ENCODE measurements around the gene CIZ1. TPM values are rescaled to one million over a fixed set of nuclear protein-coding genes. Genes with fewer than 3 reads are reported as not detected.
A peak's percentile ranks its signal among the peaks of the same experiment; 100 is the strongest.

CIZ1 gene
- total and polyA plus RNA-seq, 2 of the 13 experiments (the other 11 are each of a cell fraction or from before 2014, with no cell fraction given), result 30.6 to 50.3 TPM

DNA sequence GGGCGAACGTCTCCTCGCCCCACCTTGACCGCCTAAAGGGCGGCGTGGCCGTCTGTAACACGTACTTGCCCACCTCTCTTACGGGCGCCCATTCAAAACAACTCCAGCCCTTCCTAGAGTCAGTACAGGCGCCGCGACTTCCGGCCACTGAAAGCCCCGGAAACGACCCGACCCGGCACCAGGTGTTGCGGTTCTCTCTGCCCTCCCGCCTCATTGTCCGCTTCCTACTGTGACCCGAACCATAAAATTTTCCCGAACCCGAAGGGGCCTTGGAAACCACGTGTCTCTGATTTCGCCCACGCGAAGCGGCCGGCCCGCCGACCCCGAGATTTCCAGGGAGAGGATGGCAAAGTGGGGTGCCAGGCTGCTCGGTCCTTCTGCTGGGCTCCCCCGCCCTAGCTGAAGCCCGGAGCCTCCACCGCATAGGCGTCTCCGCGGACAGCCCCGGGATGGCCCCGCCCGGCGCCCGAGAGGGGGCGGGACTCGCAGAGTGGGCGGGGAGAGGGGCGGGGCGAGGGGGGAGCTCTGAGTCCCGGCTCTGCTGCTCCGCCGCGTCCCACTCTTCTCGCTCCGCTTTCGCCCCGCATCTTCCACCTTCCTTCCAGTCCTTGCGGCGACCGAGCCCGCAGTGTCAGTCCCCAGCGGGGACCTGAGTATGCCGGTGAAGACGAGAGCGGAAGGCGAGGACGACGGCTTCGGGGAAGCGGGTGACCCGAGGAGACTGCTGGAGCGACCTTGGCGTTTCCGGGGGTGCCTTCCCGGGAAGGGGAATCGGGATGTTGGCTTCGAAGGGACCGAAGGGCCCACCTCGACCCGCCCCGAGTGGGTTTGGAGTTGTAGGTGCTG is 63.2 kb downstream of the CIZ1 start (continued):
- TF ChIP-seq, protein P1, sequence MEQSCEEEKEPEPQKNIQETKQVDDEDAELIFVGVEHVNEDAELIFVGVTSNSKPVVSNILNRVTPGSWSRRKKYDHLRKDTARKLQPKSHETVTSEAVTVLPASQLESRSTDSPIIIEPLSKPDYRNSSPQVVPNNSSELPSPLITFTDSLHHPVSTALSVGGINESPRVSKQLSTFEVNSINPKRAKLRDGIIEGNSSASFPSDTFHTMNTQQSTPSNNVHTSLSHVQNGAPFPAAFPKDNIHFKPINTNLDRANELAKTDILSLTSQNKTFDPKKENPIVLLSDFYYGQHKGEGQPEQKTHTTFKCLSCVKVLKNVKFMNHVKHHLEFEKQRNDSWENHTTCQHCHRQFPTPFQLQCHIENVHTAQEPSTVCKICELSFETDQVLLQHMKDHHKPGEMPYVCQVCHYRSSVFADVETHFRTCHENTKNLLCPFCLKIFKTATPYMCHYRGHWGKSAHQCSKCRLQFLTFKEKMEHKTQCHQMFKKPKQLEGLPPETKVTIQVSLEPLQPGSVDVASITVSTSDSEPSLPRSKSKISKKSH (CRISPR knock-in tag; IDR thresholded peaks at IDR 0.05; ENCODE audit: borderline replicate concordance), result no peak
- no peak for TF ChIP-seq SP1 (IDR thresholded peaks at IDR 0.05)
- peak; percentile 88 for TF ChIP-seq SP1 (CRISPR knock-in tag; IDR thresholded peaks at IDR 0.05)
- TF ChIP-seq ZNF615 (CRISPR knock-in tag; IDR thresholded peaks at IDR 0.05; ENCODE audit: borderline replicate concordance), result no peak
- TF ChIP-seq SKI (IDR thresholded peaks at IDR 0.05; ENCODE audit: partially characterized antibody), result no peak
- no peak for TF ChIP-seq CREB1 (IDR thresholded peaks at IDR 0.05)
- no peak; the same call in 1 of the 2 replicates for TF ChIP-seq CREB1 (CRISPR knock-in tag; IDR thresholded peaks at IDR 0.05)
- TF ChIP-seq XBP1 (CRISPR knock-in tag; IDR thresholded peaks at IDR 0.05), result peak; percentile 27; the same call in 1 of the 2 replicates
- no peak for TF ChIP-seq SOX6 (IDR thresholded peaks at IDR 0.05)
- TF ChIP-seq SOX6 (CRISPR knock-in tag; IDR thresholded peaks at IDR 0.05), result peak; percentile 51
- no peak for TF ChIP-seq CC2D1A (CRISPR knock-in tag; IDR thresholded peaks at IDR 0.05)
- no peak for TF ChIP-seq PHF5A (CRISPR knock-in tag; IDR thresholded peaks at IDR 0.05; ENCODE audit: low read depth, unreplicated experiment)
- no peak for TF ChIP-seq ESRRA (CRISPR knock-in tag; IDR thresholded peaks at IDR 0.05; ENCODE audit: low read depth)
- peak; percentile 39 for TF ChIP-seq ZNF761 (CRISPR knock-in tag; conservative IDR thresholded peaks at IDR 0.05)
- TF ChIP-seq TMF1 (CRISPR knock-in tag; IDR thresholded peaks at IDR 0.05; ENCODE audit: low read depth), result no peak
- no peak; the same call in 1 of the 2 replicates for TF ChIP-seq ZNF749 (CRISPR knock-in tag; IDR thresholded peaks at IDR 0.05; ENCODE audit: borderline replicate concordance)
- TF ChIP-seq KLF11 (CRISPR knock-in tag; IDR thresholded peaks at IDR 0.05), result peak; percentile 95
- TF ChIP-seq, protein P2, sequence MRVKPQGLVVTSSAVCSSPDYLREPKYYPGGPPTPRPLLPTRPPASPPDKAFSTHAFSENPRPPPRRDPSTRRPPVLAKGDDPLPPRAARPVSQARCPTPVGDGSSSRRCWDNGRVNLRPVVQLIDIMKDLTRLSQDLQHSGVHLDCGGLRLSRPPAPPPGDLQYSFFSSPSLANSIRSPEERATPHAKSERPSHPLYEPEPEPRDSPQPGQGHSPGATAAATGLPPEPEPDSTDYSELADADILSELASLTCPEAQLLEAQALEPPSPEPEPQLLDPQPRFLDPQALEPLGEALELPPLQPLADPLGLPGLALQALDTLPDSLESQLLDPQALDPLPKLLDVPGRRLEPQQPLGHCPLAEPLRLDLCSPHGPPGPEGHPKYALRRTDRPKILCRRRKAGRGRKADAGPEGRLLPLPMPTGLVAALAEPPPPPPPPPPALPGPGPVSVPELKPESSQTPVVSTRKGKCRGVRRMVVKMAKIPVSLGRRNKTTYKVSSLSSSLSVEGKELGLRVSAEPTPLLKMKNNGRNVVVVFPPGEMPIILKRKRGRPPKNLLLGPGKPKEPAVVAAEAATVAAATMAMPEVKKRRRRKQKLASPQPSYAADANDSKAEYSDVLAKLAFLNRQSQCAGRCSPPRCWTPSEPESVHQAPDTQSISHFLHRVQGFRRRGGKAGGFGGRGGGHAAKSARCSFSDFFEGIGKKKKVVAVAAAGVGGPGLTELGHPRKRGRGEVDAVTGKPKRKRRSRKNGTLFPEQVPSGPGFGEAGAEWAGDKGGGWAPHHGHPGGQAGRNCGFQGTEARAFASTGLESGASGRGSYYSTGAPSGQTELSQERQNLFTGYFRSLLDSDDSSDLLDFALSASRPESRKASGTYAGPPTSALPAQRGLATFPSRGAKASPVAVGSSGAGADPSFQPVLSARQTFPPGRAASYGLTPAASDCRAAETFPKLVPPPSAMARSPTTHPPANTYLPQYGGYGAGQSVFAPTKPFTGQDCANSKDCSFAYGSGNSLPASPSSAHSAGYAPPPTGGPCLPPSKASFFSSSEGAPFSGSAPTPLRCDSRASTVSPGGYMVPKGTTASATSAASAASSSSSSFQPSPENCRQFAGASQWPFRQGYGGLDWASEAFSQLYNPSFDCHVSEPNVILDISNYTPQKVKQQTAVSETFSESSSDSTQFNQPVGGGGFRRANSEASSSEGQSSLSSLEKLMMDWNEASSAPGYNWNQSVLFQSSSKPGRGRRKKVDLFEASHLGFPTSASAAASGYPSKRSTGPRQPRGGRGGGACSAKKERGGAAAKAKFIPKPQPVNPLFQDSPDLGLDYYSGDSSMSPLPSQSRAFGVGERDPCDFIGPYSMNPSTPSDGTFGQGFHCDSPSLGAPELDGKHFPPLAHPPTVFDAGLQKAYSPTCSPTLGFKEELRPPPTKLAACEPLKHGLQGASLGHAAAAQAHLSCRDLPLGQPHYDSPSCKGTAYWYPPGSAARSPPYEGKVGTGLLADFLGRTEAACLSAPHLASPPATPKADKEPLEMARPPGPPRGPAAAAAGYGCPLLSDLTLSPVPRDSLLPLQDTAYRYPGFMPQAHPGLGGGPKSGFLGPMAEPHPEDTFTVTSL (CRISPR knock-in tag; IDR thresholded peaks at IDR 0.05; ENCODE audit: borderline replicate concordance), result 0 out of 2 replicates have a peak, but pooled peaks have one; percentile 16
- no peak for TF ChIP-seq ISL2 (CRISPR knock-in tag; IDR thresholded peaks at IDR 0.05)
- peak; percentile 92 for TF ChIP-seq SP4 (CRISPR knock-in tag; IDR thresholded peaks at IDR 0.05)
- TF ChIP-seq, protein P3, sequence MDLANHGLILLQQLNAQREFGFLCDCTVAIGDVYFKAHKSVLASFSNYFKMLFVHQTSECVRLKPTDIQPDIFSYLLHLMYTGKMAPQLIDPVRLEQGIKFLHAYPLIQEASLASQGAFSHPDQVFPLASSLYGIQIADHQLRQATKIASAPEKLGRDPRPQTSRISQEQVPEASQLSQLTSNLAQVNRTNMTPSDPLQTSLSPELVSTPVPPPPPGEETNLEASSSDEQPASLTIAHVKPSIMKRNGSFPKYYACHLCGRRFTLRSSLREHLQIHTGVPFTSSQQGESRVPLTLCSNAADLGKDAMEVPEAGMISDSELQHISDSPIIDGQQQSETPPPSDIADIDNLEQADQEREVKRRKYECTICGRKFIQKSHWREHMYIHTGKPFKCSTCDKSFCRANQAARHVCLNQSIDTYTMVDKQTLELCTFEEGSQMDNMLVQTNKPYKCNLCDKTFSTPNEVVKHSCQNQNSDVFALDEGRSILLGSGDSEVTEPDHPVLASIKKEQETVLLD (CRISPR knock-in tag; IDR thresholded peaks at IDR 0.05; ENCODE audit: low read depth), result no peak
- no peak for TF ChIP-seq POGZ (CRISPR knock-in tag; IDR thresholded peaks at IDR 0.05)
- no peak for TF ChIP-seq ZNF33A (CRISPR knock-in tag; IDR thresholded peaks at IDR 0.05; ENCODE audit: borderline replicate concordance)
- TF ChIP-seq SAP130 (CRISPR knock-in tag; IDR thresholded peaks at IDR 0.05; ENCODE audit: low read depth), result peak; percentile 66

All from HepG2 (cell line).